Stimulated activated CD8-positive, alpha-beta memory T cell treated with anti-CD3 and anti-CD28 coated beads, Interleukin-7, amount 100 ng/mL, for 24 hours (primary cell): ENCODE data around the gene ZFP57.

Experiments
- DNase-seq: peaks from one replicate; pipeline ENCODE4 v3.0.0-alpha.2; 2020; ENCODE audit warnings: low read depth

ZFP57 gene

GRCh38 chr6:29655658-29656057, 25.3 kb downstream of the ZFP57 start:
- DNase-seq, result no peak

GRCh38 chr6:29653452-29654038, 27.4 kb downstream of the ZFP57 start:
- no peak for DNase-seq

- DNase-seq, result no peak
These were observed 28.8 kb downstream of the ZFP57 start for GRCh38 chr6:29652198-29652584.

- DNase-seq, result no peak
These were observed 29.3 kb downstream of the ZFP57 start for GRCh38 chr6:29651413-29652197.

GRCh38 chr6:29649701-29650673, 31.0 kb downstream of the ZFP57 start:
- DNase-seq, result peak; percentile 98

- DNase-seq, result no peak
These were observed 32.9 kb downstream of the ZFP57 start for GRCh38 chr6:29647927-29648642.

GRCh38 chr6:29641430-29642148, 39.4 kb downstream of the ZFP57 start:
- DNase-seq, result no peak

GRCh38 chr6:29637247-29637646, 43.7 kb downstream of the ZFP57 start:
- no peak for DNase-seq

- DNase-seq, result no peak
These were observed 47.4 kb downstream of the ZFP57 start for GRCh38 chr6:29633534-29633905.

- DNase-seq, result no peak
These were observed 48.0 kb downstream of the ZFP57 start, which contains the start of gene GABBR1 for GRCh38 chr6:29632789-29633533. TSS of gene GABBR1 (minus strand) at chr6:29633183. CDS start at chr6:29632385, 798 bp downstream.

- no peak for DNase-seq
These were observed 48.9 kb downstream of the ZFP57 start for GRCh38 chr6:29631860-29632731.

- DNase-seq, result no peak
These were observed 49.6 kb downstream of the ZFP57 start for GRCh38 chr6:29631209-29631810.

GRCh38 chr6:29630315-29630714, 50.6 kb downstream of the ZFP57 start:
- DNase-seq, result no peak

- no peak for DNase-seq
These were observed 51.4 kb downstream of the ZFP57 start for GRCh38 chr6:29629571-29629970.

- no peak for DNase-seq
These were observed 52.3 kb downstream of the ZFP57 start for GRCh38 chr6:29628419-29629281.

- DNase-seq, result no peak
These were observed 53.1 kb downstream of the ZFP57 start for GRCh38 chr6:29627755-29628418.

- no peak for DNase-seq
These were observed 53.8 kb downstream of the ZFP57 start for GRCh38 chr6:29626948-29627754.
